Thoracic aorta (tissue), 2 donors: Measurements from ENCODE around the gene GALK1. TPM values are rescaled to one million over a fixed set of nuclear protein-coding genes. Genes with fewer than 3 reads are reported as not detected.
A peak's percentile ranks its signal among the peaks of the same experiment; 100 is the strongest.

Experiments
- ATAC-seq: fragments of 150-250 bp; one replicate; pipeline ENCODE4 v1.8.0; 2017; ENCODE audit warnings: low read depth; ENCODE audit not compliant: insufficient number of reproducible peaks, low FRiP score
- DNase-seq: peaks from one replicate; pipeline ENCODE4 v3.0.0-alpha.2; 2020; ENCODE audit warnings: low spot score
- H3K27ac ChIP-seq, 2 donors: fragments of 200-600 bp; sonication (generic); 1 replicate in 1 of 2; 2 replicates in 1 of 2; pipeline ENCODE4 v1.5.1; 2016; ENCODE audit warnings: mild to moderate bottlenecking in 2 of 2, moderate library complexity in 2 of 2
- H3K27me3 ChIP-seq: fragments of 200-600 bp; sonication (generic); replicated peaks from 2 replicates; pipeline ENCODE4 v1.6.0; 2016; ENCODE audit warnings: mild to moderate bottlenecking; ENCODE audit not compliant: insufficient read depth
- H3K36me3 ChIP-seq: fragments of 200-600 bp; sonication (generic); one replicate; pipeline ENCODE4 v1.5.1; 2016
- H3K4me1 ChIP-seq, 2 donors: fragments of 200-600 bp; sonication (generic); 1 replicate in 1 of 2; 2 replicates in 1 of 2; pipeline versions ENCODE4 v1.5.1 to v1.6.0; 2016; ENCODE audit warnings: low read depth in 2 of 2, mild to moderate bottlenecking in 1 of 2; ENCODE audit not compliant: control insufficient read depth in 1 of 2
- H3K4me3 ChIP-seq: fragments of 200-600 bp; sonication (generic); 2 replicates; pipeline ENCODE4 v1.5.1; 2016; ENCODE audit warnings: mild to moderate bottlenecking
- H3K9me3 ChIP-seq: fragments of 200-600 bp; sonication (generic); 2 replicates; pipeline ENCODE4 v1.5.1; 2016
- total RNA-seq, 2 donors: library from RNA; depleted of rRNA; stranded (reverse); fragments of >200 nt; gene quantifications; one replicate each; pipeline versions ENCODE4 v1.1.0 to v1.2.3, GENCODE V29; 2016
- TF ChIP-seq, protein P1 (sequence below): fragments of 200-600 bp; sonication (generic); IDR thresholded peaks from one replicate; pipeline ENCODE4 v1.5.1; 2019; ENCODE audit warnings: antibody characterized with exemption

The GALK1 gene
- total RNA-seq, 2 donors from 2014 or later = 29.6 to 58.3 TPM

DNA sequence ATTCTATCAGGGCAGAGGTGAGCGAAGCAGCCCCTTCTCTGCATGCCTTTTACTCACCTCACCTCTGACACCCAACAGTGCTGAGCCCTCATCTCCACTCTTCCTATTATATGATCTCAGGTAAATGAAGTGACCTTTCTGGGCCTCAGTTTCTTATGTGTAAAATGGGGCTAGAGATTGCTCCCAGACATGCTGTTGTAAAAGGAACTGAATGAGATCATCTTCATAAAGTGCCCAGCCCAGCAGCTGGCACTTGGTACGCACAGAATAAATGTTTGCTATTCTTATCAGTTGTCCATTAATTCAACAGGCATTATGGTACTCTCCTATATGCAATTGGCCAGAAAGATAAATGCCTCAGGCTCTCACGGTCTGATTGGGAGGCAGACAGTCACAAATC is 4.5 kb upstream of the GALK1 start:
- Histone ChIP-seq H3K27ac (no peak overlapping the region), H3K4me3 (no peak overlapping the region), H3K9me3 (no peaks in the 10 kb centered on the region), H3K36me3 (peaks cover 4% of the 10 kb centered on the region), H3K4me1 (peaks cover 0 to 10% of the 10 kb centered on the region in 2 donors), H3K27me3 (no peaks in the 10 kb centered on the region)
- no peak for ATAC-seq
- TF ChIP-seq, protein P1, sequence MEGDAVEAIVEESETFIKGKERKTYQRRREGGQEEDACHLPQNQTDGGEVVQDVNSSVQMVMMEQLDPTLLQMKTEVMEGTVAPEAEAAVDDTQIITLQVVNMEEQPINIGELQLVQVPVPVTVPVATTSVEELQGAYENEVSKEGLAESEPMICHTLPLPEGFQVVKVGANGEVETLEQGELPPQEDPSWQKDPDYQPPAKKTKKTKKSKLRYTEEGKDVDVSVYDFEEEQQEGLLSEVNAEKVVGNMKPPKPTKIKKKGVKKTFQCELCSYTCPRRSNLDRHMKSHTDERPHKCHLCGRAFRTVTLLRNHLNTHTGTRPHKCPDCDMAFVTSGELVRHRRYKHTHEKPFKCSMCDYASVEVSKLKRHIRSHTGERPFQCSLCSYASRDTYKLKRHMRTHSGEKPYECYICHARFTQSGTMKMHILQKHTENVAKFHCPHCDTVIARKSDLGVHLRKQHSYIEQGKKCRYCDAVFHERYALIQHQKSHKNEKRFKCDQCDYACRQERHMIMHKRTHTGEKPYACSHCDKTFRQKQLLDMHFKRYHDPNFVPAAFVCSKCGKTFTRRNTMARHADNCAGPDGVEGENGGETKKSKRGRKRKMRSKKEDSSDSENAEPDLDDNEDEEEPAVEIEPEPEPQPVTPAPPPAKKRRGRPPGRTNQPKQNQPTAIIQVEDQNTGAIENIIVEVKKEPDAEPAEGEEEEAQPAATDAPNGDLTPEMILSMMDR = no peak
- no peak for DNase-seq

DNA sequence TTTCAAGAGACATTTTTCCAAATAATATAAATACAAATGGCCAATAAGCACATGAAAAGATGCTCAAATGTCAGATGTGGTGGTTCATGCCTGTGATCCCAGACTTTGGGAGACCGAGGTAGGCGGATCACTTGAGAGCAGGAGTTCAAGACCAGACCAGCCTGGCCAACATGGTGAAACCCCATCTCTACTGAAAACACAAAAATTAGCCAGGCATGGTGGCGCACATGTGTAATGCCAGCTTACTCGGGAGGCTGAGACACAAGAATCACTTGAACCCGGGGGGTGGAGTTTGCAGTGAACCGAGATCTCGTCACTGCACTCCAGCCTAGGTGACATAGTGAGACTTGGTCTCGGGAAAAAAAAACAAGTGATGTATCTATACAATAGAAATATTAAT is 2.9 kb upstream of the GALK1 start:
- no peak overlapping the region for H3K4me3 ChIP-seq
- H3K36me3 ChIP-seq = no peaks in the 10 kb centered on the region
- H3K4me1 ChIP-seq = peaks cover 9 to 23% of the 10 kb centered on the region in 2 donors
- no peaks in the 10 kb centered on the region for H3K27me3 ChIP-seq
- DNase-seq = no peak
- no peak for ATAC-seq
- no peaks in the 10 kb centered on the region for H3K9me3 ChIP-seq
- TF ChIP-seq, protein P1 = no peak
- no peak overlapping the region for H3K27ac ChIP-seq

DNA sequence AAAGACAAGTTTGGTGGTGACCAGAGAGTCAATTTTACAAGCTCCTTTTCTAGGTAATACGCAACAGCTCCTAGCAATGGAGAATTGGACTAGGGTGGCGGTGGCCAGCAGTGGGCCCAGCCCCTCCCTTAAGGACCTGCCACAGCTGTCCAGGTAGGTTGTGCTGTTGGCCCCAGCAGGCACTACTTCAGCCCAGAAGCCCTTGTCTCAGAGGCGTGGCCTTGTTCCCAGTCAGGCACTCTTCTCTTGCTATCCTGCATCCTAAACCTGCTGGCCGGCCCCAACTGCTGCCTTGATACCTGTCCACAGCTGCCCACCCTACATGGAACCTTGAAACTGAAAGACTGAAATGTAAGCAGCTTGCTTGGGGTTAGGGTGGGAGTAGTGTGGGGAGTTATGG is 989 bp upstream of the GALK1 start:
- H3K9me3 ChIP-seq = no peaks in the 10 kb centered on the region
- no peak overlapping the region for H3K4me3 ChIP-seq
- ATAC-seq (no peak), DNase-seq (no peak)
- TF ChIP-seq, protein P1 = no peak
- H3K27ac ChIP-seq = peak overlapping the region in 1 of 2 donors; percentile 83
- H3K36me3 ChIP-seq = no peaks in the 10 kb centered on the region
- no peaks in the 10 kb centered on the region for H3K27me3 ChIP-seq
- peaks cover 9 to 24% of the 10 kb centered on the region in 2 donors for H3K4me1 ChIP-seq

DNA sequence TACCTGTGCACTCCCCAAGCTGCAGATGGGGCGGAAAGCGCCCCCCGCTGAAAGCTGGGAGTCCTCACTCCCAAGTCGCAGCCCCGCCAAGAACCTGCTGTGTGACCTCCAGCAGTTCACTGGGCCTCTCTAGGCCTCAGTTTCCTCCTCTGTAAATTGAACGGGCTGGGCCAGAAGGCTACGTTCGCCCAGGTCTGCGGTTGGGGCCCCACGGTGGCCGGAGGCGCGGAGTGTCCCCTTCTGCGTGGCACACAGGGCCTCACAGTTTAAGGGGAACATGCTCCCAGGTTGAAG is 628 bp downstream of the GALK1 start:
- Histone ChIP-seq H3K27me3 (no peaks in the 10 kb centered on the region), H3K4me1 (peaks cover 9 to 24% of the 10 kb centered on the region in 2 donors), H3K4me3 (peak overlapping the region; percentile 94), H3K27ac (peak overlapping the region; percentile 71 to 83), H3K36me3 (no peaks in the 10 kb centered on the region), H3K9me3 (no peaks in the 10 kb centered on the region)
- TF ChIP-seq, protein P1 = no peak
- DNase-seq (no peak), ATAC-seq (no peak)

DNA sequence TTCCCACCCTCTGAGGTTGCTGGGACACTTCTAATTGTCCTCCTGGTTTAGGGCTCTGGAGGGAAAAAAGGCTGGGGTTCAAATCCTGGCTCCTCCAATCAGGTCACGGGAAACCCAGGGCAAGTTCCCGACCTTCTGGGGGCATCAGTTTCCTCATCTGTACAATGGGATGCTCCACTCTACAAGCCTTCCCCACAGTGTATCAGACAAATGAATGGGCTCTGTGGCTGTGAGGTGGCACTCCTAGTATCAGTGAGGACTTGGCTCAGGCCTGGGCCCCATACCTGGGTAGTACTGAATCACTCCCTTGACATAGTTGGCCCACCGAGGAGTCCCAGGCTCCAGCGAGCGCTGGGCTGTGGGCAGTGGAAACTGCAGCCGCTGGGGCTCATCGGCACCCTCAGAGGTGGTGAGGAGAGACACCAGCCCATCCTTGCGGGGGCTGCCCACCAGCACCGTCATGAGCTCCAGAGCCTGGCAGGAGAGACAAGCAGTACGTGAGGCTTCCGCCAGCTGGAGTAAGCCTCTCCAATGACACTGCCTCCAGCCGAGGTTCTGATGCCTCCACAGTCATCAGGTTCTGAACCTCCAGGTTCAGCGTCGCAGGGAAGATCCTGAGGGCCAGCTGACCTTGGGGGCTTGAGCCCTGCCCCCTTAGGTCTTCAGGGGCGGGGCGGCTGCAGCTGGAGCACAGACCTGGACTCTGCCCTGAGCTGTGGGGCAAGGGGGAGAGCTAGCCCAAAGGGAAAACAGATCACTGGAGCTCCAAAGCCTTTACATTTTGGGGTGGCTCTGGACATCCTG is 1.2 kb downstream of the GALK1 start:
- no peak for ATAC-seq
- Histone ChIP-seq H3K36me3 (no peaks in the 10 kb centered on the region), H3K27me3 (no peaks in the 10 kb centered on the region), H3K4me1 (peaks cover 9 to 24% of the 10 kb centered on the region in 2 donors), H3K27ac (peak overlapping the region; percentile 71 to 83), H3K4me3 (peak overlapping the region; percentile 94), H3K9me3 (no peaks in the 10 kb centered on the region)
- no peak for DNase-seq
- TF ChIP-seq, protein P1 = no peak
